ENCODE measurements around the gene EGFL8. TPM values are rescaled to one million over a fixed set of nuclear protein-coding genes. Genes with fewer than 3 reads are reported as not detected.
"Not testable (repeated sequence)": the region's sequence is repeated elsewhere in the genome, so short reads cannot be mapped to it uniquely, and the experiment has no call there.

Gene EGFL8
- total RNA-seq, 6 experiments from 2014 or later = 3.5 to 4.4 (median 3.7) TPM

DNA sequence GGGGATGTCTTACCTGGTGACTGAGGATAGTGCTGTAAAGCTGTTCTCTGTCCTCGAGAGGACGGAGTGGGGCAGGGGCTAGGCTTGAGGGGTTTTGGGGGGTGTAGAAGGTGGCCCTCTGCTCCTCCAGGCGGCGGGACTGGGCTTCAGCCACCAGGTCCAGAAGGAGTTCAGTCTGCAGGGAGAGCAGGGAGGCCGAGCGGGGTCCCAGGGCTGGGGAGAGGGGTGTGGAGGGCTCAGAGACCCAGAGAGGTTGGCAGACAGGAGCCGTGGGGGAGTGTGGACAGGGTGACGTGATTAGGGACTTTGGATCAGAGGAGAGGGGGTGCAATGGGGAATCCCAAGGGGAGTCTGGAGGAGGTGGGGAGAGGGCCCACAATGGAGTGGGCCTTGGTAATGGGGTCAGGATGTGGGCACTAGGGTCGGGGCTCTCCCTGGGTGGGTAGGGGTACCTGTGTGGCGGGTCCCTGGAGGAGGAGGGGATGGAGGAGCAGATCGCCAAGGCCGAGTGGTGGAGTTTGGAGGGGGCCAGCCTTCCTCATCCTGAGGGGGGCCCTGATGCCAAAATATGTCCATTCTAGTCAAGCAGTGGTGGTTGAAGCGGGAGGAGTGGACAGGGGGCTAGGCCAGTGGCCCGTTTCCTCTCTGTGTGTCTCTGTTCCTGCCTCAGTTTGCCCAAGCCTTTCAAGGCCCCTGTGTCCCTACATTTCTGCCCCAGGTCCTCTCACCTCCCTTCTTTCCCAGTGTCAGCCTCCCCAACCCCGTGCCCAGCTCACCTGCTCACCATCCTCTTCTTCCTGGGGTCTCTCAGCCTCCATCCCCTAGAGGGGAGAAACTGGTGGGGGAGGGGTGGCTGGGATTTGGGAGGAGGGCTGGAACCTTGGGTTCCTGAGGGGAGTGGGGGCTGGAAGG lies 27.6 kb downstream of the EGFL8 start:
- Mint-ChIP-seq H3K36me3 (ENCODE audit: low read depth) (peaks cover 6% of the 10 kb centered on the region), H3K4me1 (ENCODE audit: low read depth) (peaks cover 61% of the 10 kb centered on the region), H3K4me3 (peak overlapping the region; percentile 18; the same call in 1 of the 2 replicates), H3K27ac (peak overlapping the region; percentile 86), H3K27me3 (ENCODE audit: insufficient read depth) (no peaks in the 10 kb centered on the region; the same call in 1 of the 2 replicates), H3K9me3 (no peaks in the 10 kb centered on the region)
- TF ChIP-seq, protein P1, sequence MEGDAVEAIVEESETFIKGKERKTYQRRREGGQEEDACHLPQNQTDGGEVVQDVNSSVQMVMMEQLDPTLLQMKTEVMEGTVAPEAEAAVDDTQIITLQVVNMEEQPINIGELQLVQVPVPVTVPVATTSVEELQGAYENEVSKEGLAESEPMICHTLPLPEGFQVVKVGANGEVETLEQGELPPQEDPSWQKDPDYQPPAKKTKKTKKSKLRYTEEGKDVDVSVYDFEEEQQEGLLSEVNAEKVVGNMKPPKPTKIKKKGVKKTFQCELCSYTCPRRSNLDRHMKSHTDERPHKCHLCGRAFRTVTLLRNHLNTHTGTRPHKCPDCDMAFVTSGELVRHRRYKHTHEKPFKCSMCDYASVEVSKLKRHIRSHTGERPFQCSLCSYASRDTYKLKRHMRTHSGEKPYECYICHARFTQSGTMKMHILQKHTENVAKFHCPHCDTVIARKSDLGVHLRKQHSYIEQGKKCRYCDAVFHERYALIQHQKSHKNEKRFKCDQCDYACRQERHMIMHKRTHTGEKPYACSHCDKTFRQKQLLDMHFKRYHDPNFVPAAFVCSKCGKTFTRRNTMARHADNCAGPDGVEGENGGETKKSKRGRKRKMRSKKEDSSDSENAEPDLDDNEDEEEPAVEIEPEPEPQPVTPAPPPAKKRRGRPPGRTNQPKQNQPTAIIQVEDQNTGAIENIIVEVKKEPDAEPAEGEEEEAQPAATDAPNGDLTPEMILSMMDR (IDR thresholded peaks at IDR 0.05) = no peak
- no peak for DNase-seq

DNA sequence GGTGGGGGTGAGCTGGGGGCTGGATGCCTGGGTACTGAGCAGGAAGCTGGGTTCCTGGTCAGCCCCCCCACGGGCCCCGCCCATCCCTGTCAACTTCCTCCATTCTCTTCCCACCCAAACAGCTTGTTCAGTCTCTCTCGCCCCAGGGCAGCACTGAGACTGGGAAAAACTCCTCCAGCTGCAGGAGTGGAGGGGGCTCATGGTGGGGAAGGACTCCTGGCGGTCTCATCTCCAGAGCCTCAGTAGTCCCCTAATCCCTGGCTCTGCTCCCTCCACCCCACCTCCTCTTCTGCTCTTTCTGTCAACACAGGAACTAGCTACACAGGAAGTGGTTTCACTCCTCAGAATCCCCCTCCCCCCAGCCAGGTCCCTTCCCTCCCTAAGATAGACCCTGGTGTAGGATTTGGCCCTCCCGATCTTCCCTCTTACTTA lies 28.2 kb downstream of the EGFL8 start, which contains the start of gene GPSM3:
TSS of gene GPSM3 (minus strand) at position 36 of the 432 bp plus-strand sequence. CDS start 130 bp downstream, outside the sequence.
- peak within 1 kb of the TSS; percentile 18 for H3K4me3 Mint-ChIP-seq
- peak within 1 kb of the TSS; percentile 86 for H3K27ac Mint-ChIP-seq
- DNase-seq = no peak
- peaks cover 2% of the 10 kb centered on the region for H3K36me3 Mint-ChIP-seq (ENCODE audit: low read depth)
- peaks cover 56% of the 10 kb centered on the region for H3K4me1 Mint-ChIP-seq (ENCODE audit: low read depth)
- no peaks in the 10 kb centered on the region for H3K9me3 Mint-ChIP-seq
- H3K27me3 Mint-ChIP-seq (ENCODE audit: insufficient read depth) = no peaks in the 10 kb centered on the region; the same call in 1 of the 2 replicates
- TF ChIP-seq, protein P1 (IDR thresholded peaks at IDR 0.05) = no peak

DNA sequence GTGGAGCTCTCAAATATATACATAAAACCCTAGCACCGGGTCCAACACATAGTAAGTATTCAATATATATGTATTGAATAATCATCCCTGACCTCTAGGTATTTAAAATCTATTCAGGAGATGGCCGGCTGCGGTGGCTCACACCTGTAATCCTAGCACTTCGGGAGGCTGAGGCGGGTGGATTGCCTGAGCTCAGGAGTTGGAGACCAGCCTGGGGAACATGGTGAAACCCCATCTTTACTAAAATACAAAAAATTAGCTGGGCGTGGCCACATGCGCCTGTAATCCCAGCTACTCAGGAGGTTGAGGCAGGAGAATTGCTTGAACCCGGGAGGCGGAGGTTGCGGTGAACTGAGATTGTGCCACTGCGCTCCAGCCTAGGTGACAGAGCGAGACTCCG lies 28.7 kb downstream of the EGFL8 start:
- H3K27ac Mint-ChIP-seq = peak overlapping the region; percentile 86
- H3K36me3 Mint-ChIP-seq (ENCODE audit: low read depth); DNase-seq; H3K9me3 Mint-ChIP-seq; H3K27me3 Mint-ChIP-seq (ENCODE audit: insufficient read depth): not testable (repeated sequence)
- H3K4me3 Mint-ChIP-seq = peak overlapping the region; percentile 18; the same call in 1 of the 2 replicates
- peaks cover 53% of the 10 kb centered on the region for H3K4me1 Mint-ChIP-seq (ENCODE audit: low read depth)

DNA sequence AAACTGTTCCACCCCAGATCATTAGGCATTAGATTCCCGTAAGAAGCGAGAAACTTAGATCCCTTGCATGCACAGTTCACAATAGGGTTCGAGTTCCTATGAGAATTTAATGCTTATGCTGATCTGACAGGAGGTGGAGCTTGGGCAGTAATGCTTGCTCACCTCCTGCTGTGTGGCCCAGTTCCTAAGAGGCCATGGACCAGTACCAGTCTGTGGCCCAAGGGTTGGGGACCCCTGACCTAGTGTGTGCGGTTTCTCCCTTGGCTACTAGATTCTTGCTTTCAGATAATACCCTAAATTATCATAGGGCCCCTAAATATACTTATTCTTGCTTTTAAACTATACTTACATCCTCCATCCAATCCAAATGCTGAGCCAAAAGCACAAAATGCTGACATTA lies 30.0 kb downstream of the EGFL8 start:
- no peaks in the 10 kb centered on the region; the same call in 1 of the 2 replicates for H3K27me3 Mint-ChIP-seq (ENCODE audit: insufficient read depth)
- no peaks in the 10 kb centered on the region for H3K9me3 Mint-ChIP-seq
- DNase-seq = no peak
- no peaks in the 10 kb centered on the region for H3K36me3 Mint-ChIP-seq (ENCODE audit: low read depth)
- peaks cover 42% of the 10 kb centered on the region for H3K4me1 Mint-ChIP-seq (ENCODE audit: low read depth)
- peak overlapping the region; percentile 96 for H3K27ac Mint-ChIP-seq
- TF ChIP-seq, protein P1 (IDR thresholded peaks at IDR 0.05) = no peak
- H3K4me3 Mint-ChIP-seq = peak overlapping the region; percentile 88; the same call in 1 of the 2 replicates

DNA sequence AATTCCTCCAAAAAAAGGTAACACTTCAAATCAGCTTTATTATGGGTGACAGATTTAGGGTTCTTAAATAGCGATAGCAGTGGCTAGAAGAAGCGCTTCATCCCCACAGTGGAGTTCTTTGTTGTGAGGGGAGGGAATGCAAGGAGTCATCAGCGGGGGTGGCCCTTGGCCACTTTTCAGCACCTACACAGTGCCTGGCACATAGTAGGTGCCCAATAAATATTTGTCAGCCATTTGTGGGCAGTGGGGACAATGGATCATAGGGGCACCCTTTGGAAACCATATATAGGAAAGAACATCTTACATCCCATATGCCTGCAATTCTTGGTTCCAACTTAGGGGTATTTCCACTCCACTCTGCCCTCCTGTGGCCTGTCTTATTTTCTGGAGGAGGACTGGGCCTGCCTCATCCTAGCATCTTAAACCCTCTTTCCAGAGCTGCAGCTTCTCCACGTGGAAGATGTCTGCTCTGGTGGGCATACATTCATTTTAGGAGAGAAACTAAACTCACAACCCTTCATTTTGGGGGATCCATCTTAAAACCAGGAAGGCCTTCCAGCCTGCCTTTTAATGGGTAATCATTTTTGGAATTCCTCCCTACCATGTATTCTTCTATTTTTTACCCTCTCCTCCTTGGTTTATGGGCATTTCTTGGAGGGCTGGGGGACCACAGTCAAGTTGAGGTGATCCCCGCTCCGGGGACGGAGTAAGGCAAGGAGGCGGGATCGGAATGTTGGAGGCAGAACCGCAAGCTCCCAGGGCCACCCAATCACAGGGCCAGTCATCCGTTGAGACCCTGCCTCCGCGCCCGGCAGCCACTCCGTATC lies 30.6 kb downstream of the EGFL8 start:
- peaks cover 42% of the 10 kb centered on the region for H3K4me1 Mint-ChIP-seq (ENCODE audit: low read depth)
- TF ChIP-seq, protein P1 (IDR thresholded peaks at IDR 0.05) = peak; percentile 72
- H3K9me3 Mint-ChIP-seq = no peaks in the 10 kb centered on the region
- peak overlapping the region; percentile 88 for H3K4me3 Mint-ChIP-seq
- H3K36me3 Mint-ChIP-seq (ENCODE audit: low read depth) = no peaks in the 10 kb centered on the region
- no peaks in the 10 kb centered on the region; the same call in 1 of the 2 replicates for H3K27me3 Mint-ChIP-seq (ENCODE audit: insufficient read depth)
- peak; percentile 68 for DNase-seq
- H3K27ac Mint-ChIP-seq = peak overlapping the region; percentile 96

All from HFFc6 (cell line).